HG02840 (cell line): ENCODE results near the gene NAGK.
A peak's percentile ranks its signal among the peaks of the same experiment; 100 is the strongest.
"Not testable (repeated sequence)": the region's sequence is repeated elsewhere in the genome, so short reads cannot be mapped to it uniquely, and the experiment has no call there.

ENCODE experiments used
- ATAC-seq: cut with Tn5 transposase; IDR thresholded peaks from one replicate; pipeline ENCODE4 v1.9.1; 2021; ENCODE audit warnings: mild to moderate bottlenecking, moderate library complexity, moderate number of reproducible peaks; ENCODE audit not compliant: unreplicated experiment, low FRiP score

NAGK gene

DNA sequence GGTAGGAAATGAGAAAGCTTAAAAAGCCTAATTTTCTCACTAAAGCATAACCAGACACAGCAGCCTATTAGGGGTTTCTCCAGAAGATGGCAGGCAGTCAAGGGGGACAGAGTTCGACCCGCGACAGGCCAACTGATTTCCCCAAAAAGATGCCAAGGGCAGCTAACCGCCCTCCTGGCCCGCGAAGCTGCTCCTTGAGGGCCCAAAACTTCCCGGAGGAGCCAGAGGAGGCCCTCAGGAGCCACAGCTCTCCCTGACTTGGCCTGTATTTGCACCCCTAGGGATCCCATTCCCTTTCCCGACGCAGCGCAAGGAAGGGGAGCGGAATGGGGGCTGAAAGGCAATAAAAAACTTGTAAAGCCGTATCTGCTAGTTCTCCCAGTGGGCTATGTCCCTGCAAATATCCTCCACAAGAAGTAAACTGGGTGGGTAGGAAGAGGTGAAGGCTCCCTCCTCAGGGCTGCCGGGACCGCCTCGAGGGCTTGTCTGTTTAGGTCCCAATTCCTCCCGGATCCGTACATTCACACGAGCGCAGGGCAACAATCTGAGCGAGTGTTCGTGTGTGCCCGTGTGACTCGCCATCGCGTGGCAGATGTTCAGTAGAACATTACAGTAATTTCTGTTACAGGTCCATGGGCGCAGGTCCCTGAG, 756 bp upstream of the NAGK start:
- peak; percentile 2 for ATAC-seq

DNA sequence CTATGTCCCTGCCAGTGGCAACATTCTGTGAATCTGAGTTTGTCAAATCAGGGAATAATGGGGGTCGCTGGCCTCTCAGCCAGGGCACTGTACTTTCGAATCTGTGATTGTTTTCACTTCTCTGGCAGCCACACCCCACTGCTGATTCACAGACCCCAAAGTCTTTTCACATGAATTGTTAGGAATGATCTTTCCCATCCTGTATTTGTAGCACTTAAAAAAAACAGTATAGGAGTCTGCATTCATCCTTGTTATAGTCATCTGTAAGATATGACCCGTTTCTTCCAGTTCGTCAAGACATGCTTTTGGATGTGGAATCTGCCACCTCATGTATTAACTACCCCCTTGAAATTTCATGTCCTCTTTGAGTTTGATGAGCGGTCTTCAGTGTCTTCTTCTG, 928 bp downstream of the NAGK start:
- no peak for ATAC-seq

- ATAC-seq, result no peak
Observed at GRCh38 chr2:71070294-71071093, 2.0 kb downstream of the NAGK start.

GRCh38 chr2:71071681-71072398, 3.4 kb downstream of the NAGK start:
- ATAC-seq, result peak; percentile 31

- ATAC-seq, result no peak
Observed at GRCh38 chr2:71072492-71072891, 4.0 kb downstream of the NAGK start.

- ATAC-seq, result no peak
Observed at GRCh38 chr2:71073475-71073874, 5.0 kb downstream of the NAGK start.

- ATAC-seq, result no peak
Observed at GRCh38 chr2:71074893-71075395, 6.5 kb downstream of the NAGK start.

- no peak for ATAC-seq
Observed at GRCh38 chr2:71078624-71079023, 10.2 kb downstream of the NAGK start.

DNA sequence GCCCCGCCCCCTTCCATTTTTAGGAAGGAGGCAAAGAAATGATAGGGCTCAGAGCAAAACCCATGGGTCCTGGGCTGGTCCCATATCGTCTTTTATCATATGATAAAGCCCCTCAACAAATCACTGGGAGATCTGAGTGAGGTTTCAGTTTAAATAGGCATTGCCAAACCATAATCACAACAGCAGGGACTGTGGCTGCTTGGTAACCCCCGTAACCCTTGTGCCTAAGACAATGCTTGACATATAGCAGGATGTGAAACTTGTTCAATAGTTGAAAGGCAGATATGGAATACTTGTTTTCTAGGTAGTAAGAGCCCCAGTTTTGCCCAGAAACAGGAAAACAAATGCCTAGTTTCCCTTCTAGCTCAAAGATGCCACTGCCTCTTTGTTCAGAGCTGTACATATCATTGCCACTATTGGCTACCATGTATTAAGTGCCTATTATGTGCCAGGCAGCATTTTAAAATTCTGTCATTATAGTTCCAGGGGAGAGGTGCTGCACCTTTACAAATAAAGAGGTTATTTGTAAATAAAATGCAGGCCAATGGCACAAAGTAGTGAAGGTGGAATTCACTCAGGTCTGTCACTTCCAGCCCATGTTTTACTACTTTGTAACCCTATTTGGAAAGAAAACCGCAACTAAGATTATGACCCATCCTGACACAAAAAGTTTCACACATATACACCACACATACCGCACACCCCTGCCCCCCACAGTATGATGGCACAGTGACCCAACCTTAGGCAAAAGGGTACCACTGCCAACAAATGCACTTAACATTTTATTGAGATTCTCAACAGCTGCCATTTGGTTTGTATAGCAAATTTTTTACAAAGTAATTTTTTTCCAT, 14.2 kb downstream of the NAGK start:
- ATAC-seq, result no peak

DNA sequence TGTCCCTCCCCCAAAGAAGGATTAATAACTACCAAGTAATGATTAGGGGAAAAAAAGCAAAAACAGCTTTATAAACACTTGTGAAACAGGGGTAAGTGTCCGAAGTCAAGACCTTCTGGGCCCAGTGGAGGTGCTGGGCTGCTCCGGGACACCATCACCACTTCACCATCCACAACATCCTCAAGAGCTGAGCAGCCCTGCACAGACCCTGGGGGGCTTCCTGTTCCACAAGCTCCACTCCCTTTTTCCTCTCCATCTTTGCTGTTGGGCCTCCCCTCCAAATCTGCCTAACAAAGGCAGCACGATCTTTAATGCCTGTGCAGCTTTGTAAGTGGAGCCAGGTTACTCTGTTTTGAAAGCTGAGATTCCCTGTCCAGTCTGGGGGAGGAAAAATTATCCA, 14.8 kb downstream of the NAGK start:
- not testable (repeated sequence) for ATAC-seq

GRCh38 chr2:71083752-71084312, 15.4 kb downstream of the NAGK start:
- ATAC-seq, result not testable (repeated sequence)

GRCh38 chr2:71085325-71086003, 17.0 kb downstream of the NAGK start:
- not testable (repeated sequence) for ATAC-seq

DNA sequence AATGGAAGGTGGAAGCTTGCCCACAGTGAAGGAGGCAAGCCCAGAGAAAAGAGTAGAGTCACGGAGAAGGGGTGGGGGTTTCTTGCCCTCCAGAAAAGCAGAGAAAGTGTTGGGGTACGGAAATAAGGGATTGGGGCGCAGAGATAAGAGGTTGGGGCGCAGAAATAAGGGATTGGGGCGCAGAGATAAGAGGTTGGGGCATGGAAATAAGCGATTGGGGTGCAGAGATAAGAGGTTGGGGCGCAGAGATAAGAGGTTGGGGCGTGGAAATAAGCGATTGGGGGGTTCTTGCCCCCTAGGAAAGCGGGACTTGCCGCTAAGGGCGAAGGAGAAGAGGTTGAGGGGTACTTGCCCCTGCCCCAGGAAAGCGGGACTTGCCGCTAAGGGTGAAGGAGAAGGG, 21.0 kb downstream of the NAGK start:
- ATAC-seq, result not testable (repeated sequence)

DNA sequence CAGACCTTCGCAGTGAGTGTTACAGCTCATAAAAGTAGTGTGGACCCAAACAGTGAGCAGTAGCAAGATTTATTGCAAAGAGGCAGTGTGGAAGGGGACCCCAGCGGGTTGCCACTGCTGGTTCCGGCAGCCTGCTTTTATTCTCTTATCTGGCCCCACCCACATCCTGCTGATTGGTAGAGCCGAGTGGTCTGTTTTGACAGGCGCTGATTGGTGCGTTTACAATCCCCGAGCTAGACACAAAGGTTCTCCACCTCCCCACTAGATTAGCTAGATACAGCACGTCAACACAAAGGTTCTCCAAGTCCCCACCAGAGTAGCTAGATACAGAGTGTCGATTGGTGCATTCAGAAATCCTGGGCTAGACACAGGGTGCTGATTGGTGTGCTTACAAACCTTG, 23.4 kb downstream of the NAGK start:
- not testable (repeated sequence) for ATAC-seq

DNA sequence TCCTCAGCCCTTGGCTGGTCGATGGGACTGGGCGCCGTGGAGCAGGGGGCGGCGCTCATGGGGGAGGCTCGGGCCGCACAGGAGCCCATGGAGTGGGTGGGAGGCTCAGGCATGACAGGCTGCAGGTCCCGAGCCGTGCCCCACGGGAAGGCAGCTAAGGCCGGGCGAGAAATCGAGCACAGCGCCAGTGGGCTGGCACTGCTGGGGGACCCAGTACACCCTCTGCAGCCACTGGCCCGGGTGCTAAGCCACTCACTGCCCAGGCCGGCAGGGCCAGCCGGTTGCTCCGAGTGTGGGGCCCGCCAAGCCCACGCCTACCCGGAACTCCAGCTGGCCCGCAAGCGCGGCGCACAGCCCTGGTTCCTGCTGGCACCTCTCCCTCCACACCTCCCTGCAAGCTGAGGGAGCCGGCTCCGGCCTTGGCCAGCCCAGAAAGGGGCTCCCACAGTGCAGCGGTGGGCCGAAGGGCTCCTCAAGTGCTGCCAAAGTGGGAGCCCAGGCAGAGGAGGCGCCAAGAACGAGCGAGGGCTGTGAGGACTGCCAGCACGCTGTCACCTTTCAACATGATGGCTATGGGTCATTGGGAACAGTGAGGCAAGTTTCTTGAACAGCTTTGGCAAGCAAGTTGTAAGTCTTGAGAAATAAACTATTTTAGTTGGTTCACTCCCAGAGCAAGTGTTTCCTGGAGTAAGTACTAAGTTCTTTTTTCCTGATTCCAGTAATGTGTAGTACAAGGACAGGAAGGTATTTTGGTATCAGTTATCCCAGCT, 24.2 kb downstream of the NAGK start:
- not testable (repeated sequence) for ATAC-seq

DNA sequence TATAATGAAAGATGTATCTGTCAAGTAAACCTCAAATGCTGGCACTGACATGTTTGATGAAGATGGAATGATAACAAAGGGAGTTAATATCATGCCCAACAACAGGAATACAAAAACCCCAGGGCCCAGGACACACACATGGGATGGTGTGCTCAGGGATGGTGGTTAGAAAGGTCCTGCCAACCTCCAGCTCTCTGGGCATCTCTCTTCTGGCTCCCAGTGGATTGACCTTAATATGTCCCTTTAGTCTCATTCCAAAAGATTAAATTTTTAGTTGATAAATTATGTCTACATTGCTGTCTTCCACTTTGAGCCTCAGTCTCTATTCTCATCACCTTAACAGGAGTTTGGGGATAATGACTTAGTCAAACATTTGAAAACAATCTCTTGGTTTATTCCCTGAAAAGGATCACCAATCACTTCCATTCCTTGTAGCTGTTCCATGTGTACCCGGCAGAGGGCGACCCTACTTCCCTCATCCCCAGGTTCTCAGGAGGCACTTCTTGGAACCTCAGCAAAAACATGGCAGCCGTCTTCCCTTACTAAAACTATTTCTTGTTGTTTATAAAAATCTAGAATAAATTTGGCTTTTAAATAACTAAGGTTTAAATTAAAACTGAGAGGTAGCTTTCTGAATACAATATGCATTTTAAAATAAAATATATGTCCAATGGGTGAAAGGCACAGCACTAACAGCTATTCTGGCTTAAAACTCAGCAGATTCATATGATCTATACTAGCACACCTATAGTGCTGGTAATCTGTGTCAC, 31.9 kb downstream of the NAGK start:
- no peak for ATAC-seq

DNA sequence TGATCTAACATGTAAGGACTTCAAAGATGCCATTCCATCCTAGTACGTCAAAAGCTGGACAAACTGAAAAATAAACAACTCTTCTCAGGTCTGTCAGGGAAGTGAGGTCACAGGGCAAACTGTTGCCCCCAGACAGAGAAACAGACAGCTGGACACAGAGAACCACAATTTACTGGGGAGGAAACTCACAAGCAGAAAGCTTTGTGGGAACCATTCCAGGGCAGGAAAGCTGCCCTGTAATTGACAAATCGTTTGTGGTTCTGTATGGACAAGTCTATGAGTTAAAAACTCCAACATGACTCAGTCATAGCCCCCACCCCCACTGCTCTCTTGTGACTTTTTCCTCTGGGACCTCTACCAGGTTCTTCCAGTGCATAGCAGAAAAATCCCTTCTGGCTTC, 33.2 kb downstream of the NAGK start:
- ATAC-seq, result no peak
